ENCODE data around the gene CAB39L. TPM values are rescaled to one million over a fixed set of nuclear protein-coding genes. Genes with fewer than 3 reads are reported as not detected.

Gene CAB39L
- total and polyA plus RNA-seq, 2 experiments from 2014 or later: 3.3 to 4.4 TPM

DNA sequence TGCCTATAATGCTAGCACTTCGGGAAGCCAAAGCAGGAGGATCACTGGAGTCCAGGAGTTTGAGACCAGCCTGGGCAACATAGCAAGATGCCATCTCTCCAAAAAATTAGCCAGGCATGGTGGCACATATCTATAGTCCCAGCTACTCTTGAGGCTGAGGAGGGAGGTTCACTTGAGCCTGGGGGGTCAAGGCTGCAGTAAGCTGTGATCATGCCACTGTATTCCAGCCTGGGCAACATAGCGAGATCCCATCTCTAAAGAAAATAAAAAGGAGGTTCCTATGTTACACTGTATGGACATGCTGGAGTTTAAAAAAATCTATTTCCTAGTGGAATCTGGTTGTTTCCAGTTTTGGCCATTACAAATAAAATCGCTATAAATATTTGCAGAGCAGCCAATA lies 2.6 kb downstream of the CAB39L start:
- Mint-ChIP-seq H3K4me1 (peaks cover 8% of the 10 kb centered on the region; the same call in 2 of the 3 replicates), H3K9me3 (no peaks in the 10 kb centered on the region), H3K27me3 (ENCODE audit: insufficient read depth, low read depth, poor library complexity) (peaks cover 6% of the 10 kb centered on the region), H3K36me3 (ENCODE audit: low read depth) (no peaks in the 10 kb centered on the region), H3K27ac (no peak overlapping the region), H3K4me3 (no peak overlapping the region)
- Histone ChIP-seq H3K4me2 (no peak overlapping the region), H3K9me2 (ENCODE audit: insufficient read depth) (no peaks in the 10 kb centered on the region), H4K20me1 (replicated peaks; ENCODE audit: insufficient read depth) (no peaks in the 10 kb centered on the region), H2AFZ (no peak overlapping the region), H3F3A (replicated peaks; ENCODE audit: low read depth) (0 out of 2 replicates have a peak, but pooled peaks cover 3% of the 10 kb centered on the region), H3K4me1 (ENCODE audit: insufficient read depth) (no peaks in the 10 kb centered on the region), H3K36me3 (ENCODE audit: insufficient read depth) (no peaks in the 10 kb centered on the region), H3K79me2 (replicated peaks; ENCODE audit: insufficient read depth) (no peaks in the 10 kb centered on the region; the same call in 1 of the 2 replicates), H3K4me3 (no peak overlapping the region), H3K27me3 (ENCODE audit: insufficient read depth) (no peaks in the 10 kb centered on the region), H3K27ac (ENCODE audit: low read depth) (no peak overlapping the region)
- ATAC-seq: no peak
- TF ChIP-seq EZH2 (IDR thresholded peaks at IDR 0.05; ENCODE audit: low read depth, unreplicated experiment): no peak
- TF ChIP-seq, protein P1, sequence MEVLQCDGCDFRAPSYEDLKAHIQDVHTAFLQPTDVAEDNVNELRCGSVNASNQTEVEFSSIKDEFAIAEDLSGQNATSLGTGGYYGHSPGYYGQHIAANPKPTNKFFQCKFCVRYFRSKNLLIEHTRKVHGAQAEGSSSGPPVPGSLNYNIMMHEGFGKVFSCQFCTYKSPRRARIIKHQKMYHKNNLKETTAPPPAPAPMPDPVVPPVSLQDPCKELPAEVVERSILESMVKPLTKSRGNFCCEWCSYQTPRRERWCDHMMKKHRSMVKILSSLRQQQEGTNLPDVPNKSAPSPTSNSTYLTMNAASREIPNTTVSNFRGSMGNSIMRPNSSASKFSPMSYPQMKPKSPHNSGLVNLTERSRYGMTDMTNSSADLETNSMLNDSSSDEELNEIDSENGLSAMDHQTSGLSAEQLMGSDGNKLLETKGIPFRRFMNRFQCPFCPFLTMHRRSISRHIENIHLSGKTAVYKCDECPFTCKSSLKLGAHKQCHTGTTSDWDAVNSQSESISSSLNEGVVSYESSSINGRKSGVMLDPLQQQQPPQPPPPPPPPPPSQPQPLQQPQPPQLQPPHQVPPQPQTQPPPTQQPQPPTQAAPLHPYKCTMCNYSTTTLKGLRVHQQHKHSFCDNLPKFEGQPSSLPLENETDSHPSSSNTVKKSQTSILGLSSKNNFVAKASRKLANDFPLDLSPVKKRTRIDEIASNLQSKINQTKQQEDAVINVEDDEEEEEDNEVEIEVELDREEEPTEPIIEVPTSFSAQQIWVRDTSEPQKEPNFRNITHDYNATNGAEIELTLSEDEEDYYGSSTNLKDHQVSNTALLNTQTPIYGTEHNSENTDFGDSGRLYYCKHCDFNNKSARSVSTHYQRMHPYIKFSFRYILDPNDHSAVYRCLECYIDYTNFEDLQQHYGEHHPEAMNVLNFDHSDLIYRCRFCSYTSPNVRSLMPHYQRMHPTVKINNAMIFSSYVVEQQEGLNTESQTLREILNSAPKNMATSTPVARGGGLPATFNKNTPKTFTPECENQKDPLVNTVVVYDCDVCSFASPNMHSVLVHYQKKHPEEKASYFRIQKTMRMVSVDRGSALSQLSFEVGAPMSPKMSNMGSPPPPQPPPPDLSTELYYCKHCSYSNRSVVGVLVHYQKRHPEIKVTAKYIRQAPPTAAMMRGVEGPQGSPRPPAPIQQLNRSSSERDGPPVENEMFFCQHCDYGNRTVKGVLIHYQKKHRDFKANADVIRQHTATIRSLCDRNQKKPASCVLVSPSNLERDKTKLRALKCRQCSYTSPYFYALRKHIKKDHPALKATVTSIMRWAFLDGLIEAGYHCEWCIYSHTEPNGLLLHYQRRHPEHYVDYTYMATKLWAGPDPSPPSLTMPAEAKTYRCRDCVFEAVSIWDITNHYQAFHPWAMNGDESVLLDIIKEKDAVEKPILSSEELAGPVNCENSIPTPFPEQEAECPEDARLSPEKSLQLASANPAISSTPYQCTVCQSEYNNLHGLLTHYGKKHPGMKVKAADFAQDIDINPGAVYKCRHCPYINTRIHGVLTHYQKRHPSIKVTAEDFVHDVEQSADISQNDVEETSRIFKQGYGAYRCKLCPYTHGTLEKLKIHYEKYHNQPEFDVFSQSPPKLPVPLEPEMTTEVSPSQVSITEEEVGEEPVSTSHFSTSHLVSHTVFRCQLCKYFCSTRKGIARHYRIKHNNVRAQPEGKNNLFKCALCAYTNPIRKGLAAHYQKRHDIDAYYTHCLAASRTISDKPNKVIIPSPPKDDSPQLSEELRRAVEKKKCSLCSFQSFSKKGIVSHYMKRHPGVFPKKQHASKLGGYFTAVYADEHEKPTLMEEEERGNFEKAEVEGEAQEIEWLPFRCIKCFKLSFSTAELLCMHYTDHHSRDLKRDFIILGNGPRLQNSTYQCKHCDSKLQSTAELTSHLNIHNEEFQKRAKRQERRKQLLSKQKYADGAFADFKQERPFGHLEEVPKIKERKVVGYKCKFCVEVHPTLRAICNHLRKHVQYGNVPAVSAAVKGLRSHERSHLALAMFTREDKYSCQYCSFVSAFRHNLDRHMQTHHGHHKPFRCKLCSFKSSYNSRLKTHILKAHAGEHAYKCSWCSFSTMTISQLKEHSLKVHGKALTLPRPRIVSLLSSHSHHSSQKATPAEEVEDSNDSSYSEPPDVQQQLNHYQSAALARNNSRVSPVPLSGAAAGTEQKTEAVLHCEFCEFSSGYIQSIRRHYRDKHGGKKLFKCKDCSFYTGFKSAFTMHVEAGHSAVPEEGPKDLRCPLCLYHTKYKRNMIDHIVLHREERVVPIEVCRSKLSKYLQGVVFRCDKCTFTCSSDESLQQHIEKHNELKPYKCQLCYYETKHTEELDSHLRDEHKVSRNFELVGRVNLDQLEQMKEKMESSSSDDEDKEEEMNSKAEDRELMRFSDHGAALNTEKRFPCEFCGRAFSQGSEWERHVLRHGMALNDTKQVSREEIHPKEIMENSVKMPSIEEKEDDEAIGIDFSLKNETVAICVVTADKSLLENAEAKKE (CRISPR knock-in tag; IDR thresholded peaks at IDR 0.05): no peak
- TF ChIP-seq, protein P2, sequence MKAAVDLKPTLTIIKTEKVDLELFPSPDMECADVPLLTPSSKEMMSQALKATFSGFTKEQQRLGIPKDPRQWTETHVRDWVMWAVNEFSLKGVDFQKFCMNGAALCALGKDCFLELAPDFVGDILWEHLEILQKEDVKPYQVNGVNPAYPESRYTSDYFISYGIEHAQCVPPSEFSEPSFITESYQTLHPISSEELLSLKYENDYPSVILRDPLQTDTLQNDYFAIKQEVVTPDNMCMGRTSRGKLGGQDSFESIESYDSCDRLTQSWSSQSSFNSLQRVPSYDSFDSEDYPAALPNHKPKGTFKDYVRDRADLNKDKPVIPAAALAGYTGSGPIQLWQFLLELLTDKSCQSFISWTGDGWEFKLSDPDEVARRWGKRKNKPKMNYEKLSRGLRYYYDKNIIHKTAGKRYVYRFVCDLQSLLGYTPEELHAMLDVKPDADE (IDR thresholded peaks at IDR 0.05): no peak
- TF ChIP-seq, protein P3, sequence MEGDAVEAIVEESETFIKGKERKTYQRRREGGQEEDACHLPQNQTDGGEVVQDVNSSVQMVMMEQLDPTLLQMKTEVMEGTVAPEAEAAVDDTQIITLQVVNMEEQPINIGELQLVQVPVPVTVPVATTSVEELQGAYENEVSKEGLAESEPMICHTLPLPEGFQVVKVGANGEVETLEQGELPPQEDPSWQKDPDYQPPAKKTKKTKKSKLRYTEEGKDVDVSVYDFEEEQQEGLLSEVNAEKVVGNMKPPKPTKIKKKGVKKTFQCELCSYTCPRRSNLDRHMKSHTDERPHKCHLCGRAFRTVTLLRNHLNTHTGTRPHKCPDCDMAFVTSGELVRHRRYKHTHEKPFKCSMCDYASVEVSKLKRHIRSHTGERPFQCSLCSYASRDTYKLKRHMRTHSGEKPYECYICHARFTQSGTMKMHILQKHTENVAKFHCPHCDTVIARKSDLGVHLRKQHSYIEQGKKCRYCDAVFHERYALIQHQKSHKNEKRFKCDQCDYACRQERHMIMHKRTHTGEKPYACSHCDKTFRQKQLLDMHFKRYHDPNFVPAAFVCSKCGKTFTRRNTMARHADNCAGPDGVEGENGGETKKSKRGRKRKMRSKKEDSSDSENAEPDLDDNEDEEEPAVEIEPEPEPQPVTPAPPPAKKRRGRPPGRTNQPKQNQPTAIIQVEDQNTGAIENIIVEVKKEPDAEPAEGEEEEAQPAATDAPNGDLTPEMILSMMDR (conservative IDR thresholded peaks at IDR 0.05; ENCODE audit: low read depth in 2 of 2): no peak
- no peak for TF ChIP-seq ZNF114 (CRISPR knock-in tag; IDR thresholded peaks at IDR 0.05)
- TF ChIP-seq, protein P4, sequence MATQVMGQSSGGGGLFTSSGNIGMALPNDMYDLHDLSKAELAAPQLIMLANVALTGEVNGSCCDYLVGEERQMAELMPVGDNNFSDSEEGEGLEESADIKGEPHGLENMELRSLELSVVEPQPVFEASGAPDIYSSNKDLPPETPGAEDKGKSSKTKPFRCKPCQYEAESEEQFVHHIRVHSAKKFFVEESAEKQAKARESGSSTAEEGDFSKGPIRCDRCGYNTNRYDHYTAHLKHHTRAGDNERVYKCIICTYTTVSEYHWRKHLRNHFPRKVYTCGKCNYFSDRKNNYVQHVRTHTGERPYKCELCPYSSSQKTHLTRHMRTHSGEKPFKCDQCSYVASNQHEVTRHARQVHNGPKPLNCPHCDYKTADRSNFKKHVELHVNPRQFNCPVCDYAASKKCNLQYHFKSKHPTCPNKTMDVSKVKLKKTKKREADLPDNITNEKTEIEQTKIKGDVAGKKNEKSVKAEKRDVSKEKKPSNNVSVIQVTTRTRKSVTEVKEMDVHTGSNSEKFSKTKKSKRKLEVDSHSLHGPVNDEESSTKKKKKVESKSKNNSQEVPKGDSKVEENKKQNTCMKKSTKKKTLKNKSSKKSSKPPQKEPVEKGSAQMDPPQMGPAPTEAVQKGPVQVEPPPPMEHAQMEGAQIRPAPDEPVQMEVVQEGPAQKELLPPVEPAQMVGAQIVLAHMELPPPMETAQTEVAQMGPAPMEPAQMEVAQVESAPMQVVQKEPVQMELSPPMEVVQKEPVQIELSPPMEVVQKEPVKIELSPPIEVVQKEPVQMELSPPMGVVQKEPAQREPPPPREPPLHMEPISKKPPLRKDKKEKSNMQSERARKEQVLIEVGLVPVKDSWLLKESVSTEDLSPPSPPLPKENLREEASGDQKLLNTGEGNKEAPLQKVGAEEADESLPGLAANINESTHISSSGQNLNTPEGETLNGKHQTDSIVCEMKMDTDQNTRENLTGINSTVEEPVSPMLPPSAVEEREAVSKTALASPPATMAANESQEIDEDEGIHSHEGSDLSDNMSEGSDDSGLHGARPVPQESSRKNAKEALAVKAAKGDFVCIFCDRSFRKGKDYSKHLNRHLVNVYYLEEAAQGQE (IDR thresholded peaks at IDR 0.05; ENCODE audit: unreplicated experiment): no peak
- TF ChIP-seq JUNB (IDR thresholded peaks at IDR 0.05; ENCODE audit: unreplicated experiment): no peak
- no peak for TF ChIP-seq STAT1 (IDR thresholded peaks at IDR 0.05; ENCODE audit: unreplicated experiment)
- TF ChIP-seq POLR2AphosphoS5 (IDR thresholded peaks at IDR 0.05; ENCODE audit: low read depth): no peak
- no peak for TF ChIP-seq NANOG (IDR thresholded peaks at IDR 0.05; ENCODE audit: borderline replicate concordance)
- TF ChIP-seq CREB1 (CRISPR knock-in tag; IDR thresholded peaks at IDR 0.05; ENCODE audit: low read depth): no peak
- no peak for TF ChIP-seq ZNF331 (CRISPR knock-in tag; IDR thresholded peaks at IDR 0.05; ENCODE audit: low read depth)
- no peak for DNase-seq (ENCODE audit: low spot score)

Data from GM23338 (cell line).